Body of pancreas (tissue), 4 donors: Measurements from ENCODE around the gene MED10. TPM values are rescaled to one million over a fixed set of nuclear protein-coding genes. Genes with fewer than 3 reads are reported as not detected.

ENCODE experiments used
- ATAC-seq: fragments of 150-250 bp; one replicate; pipeline ENCODE4 v1.9.1; 2016
- DNase-seq, 4 donors: peaks; one replicate each; pipeline ENCODE4 v3.0.0-alpha.2; 2019
- H3K27ac ChIP-seq, 4 donors: fragments of 200-600 bp; sonication (generic); 1 replicate in 3 of 4; 2 replicates in 1 of 4; pipeline versions ENCODE4 v1.5.1 to v1.6.1; 2016 to 2019; ENCODE audit warnings: mild to moderate bottlenecking in 1 of 4, mixed read lengths in 1 of 4, moderate library complexity in 1 of 4
- H3K27me3 ChIP-seq, 2 donors: fragments of 200-600 bp; sonication (generic); one replicate each; pipeline ENCODE4 v1.6.0; 2016; ENCODE audit warnings: mild to moderate bottlenecking in 1 of 2
- H3K36me3 ChIP-seq, 2 donors: fragments of 200-600 bp; sonication (generic); replicated peaks in 1 of 2; 2 replicates each; pipeline ENCODE4 v1.5.1; 2016; ENCODE audit warnings: low read depth in 2 of 2; ENCODE audit not compliant: insufficient read depth in 1 of 2
- H3K4me1 ChIP-seq: fragments of 200-600 bp; sonication (generic); one replicate; pipeline ENCODE4 v1.6.0; 2016
- H3K4me3 ChIP-seq, 2 donors: fragments of 200-600 bp; sonication (generic); 1 replicate in 1 of 2; 2 replicates in 1 of 2; pipeline ENCODE4 v1.5.1; 2016 to 2019
- H3K9me3 ChIP-seq, 3 donors: fragments of 200-600 bp; sonication (generic); 1 replicate in 2 of 3; 2 replicates in 1 of 3; pipeline ENCODE4 v1.5.1; 2016
- POLR2A ChIP-seq, 3 donors: fragments of 450-650 bp; IDR thresholded peaks; one replicate each; pipeline ENCODE4 v1.6.1; 2016; ENCODE audit warnings: antibody characterized with exemption in 3 of 3, mild to moderate bottlenecking in 2 of 3
- WGBS, 2 donors: methylation state at CpG; one replicate each; pipeline ENCODE4 v1.1.5; 2017; 5-methylcytosine and 5-hydroxymethylcytosine counted together
- intact Hi-C: fragments of 100-400 bp; cut with DNase I; formaldehyde crosslinking; loops from one replicate; pipeline ENCODE4 v1.15.1; 2023
- total RNA-seq, 2 donors: library from RNA; depleted of rRNA; stranded (reverse); fragments of >200 nt; gene quantifications; one replicate each; pipeline ENCODE4 v1.1.0, GENCODE V29; 2016
- TF ChIP-seq, protein P1 (sequence below), 7 experiments: fragments of 450-650 bp in 4 of 7; fragments of 200-600 bp in 3 of 7; sonication (generic) in 3 of 7; IDR thresholded peaks; one replicate each; pipeline ENCODE4 v1.5.1; 2016 to 2019; ENCODE audit warnings: antibody characterized with exemption in 7 of 7

The MED10 gene
- total RNA-seq, 2 donors from 2014 or later: 9.6 to 15.5 TPM

DNA sequence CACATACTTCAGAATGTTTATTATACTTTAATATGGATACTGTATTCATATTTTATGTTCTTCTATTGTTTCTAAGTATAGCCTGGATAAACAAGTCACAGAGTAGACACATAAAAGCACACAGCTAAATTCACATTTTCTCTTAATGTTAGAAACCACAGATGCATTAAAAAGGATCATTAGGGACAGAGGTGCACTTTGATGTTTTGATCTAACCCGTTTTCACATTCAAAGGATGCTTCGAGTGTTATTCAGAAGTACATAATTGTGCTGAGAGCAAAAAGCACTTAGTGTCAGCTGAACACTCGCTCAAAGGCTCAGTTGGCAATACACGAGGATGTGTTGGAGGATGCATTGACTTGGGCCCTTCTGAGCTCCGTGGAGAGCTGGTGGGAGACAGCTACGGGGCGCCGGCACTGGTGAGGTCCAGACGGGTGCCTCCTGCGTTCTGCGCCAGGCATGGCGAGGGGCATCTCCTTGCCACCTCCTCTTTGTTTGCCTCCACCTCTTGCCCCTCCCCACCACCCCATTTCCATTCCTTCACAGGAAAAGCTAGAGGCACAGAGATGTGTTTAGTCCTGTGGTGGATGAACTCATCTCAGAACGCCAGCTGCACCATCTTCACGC is 35.5 kb downstream of the MED10 start:
- intact Hi-C loops: no loop called here
- no peaks in the 10 kb centered on the region for H3K4me1 ChIP-seq
- H3K27ac ChIP-seq: no peak overlapping the region
- no peak for DNase-seq
- no peaks in the 10 kb centered on the region for H3K9me3 ChIP-seq
- H3K27me3 ChIP-seq: no peaks in the 10 kb centered on the region
- WGBS, 2 donors: 79 to 83% methylated on average over 14 of the region's 14 CpGs
- H3K36me3 ChIP-seq: no peaks in the 10 kb centered on the region
- TF ChIP-seq POLR2A (IDR thresholded peaks at IDR 0.05): no peak
- TF ChIP-seq, protein P1, sequence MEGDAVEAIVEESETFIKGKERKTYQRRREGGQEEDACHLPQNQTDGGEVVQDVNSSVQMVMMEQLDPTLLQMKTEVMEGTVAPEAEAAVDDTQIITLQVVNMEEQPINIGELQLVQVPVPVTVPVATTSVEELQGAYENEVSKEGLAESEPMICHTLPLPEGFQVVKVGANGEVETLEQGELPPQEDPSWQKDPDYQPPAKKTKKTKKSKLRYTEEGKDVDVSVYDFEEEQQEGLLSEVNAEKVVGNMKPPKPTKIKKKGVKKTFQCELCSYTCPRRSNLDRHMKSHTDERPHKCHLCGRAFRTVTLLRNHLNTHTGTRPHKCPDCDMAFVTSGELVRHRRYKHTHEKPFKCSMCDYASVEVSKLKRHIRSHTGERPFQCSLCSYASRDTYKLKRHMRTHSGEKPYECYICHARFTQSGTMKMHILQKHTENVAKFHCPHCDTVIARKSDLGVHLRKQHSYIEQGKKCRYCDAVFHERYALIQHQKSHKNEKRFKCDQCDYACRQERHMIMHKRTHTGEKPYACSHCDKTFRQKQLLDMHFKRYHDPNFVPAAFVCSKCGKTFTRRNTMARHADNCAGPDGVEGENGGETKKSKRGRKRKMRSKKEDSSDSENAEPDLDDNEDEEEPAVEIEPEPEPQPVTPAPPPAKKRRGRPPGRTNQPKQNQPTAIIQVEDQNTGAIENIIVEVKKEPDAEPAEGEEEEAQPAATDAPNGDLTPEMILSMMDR (IDR thresholded peaks at IDR 0.05): no peak
- H3K4me3 ChIP-seq: no peak overlapping the region
- ATAC-seq: no peak

DNA sequence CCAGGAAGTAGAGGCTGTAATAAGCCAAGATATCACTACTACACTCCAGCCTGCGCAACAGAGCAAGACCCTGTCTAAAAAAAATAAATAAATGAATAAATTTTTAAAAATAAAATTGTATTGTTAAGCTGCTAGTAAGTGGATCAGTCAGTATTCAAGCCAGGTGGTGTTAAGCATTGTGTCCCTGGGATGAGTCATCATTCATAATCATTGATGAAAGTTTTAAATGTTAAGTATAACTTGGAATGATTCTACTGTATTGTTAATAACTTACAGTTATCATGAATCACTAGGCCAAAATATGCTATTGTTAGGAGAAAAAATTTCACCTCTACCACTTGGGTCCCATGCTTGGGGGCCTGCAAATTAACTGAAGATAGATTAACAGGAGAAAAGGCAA is 38.2 kb downstream of the MED10 start:
- ATAC-seq (no peak), DNase-seq (no peak)
- Histone ChIP-seq H3K4me1 (no peaks in the 10 kb centered on the region), H3K9me3 (no peaks in the 10 kb centered on the region), H3K27ac (no peak overlapping the region), H3K4me3 (no peak overlapping the region), H3K36me3 (no peaks in the 10 kb centered on the region), H3K27me3 (no peaks in the 10 kb centered on the region)
- no peak for TF ChIP-seq POLR2A (IDR thresholded peaks at IDR 0.05)
- TF ChIP-seq, protein P1 (IDR thresholded peaks at IDR 0.05): no peak
- intact Hi-C loops: no loop called here
- WGBS, 2 donors: 81 to 97% methylated on average over 1 of the region's 1 CpG

DNA sequence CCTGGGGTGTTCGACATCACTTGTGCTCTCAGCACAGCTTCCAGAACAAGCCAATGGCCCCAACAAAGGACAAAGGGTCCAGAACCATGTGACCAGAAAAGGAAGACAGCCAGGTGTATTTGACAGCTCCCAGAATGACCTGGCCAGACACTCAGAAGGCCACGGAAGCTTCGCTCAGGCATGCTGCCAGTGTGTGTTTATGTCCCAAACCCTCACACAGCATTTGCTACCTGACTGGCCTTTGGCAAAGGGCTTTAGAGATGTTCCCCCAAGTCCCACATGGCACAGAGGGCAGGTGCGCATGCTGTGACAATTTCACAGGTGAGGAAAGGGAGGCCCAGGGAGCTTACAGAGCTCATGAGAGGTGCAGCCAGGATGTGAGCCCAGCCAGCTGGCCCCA is 39.5 kb downstream of the MED10 start:
- 78 to 84% methylated on average over 4 of the region's 4 CpGs for WGBS, 2 donors
- Histone ChIP-seq H3K9me3 (no peaks in the 10 kb centered on the region), H3K4me3 (no peak overlapping the region), H3K36me3 (no peaks in the 10 kb centered on the region), H3K4me1 (no peaks in the 10 kb centered on the region), H3K27me3 (no peaks in the 10 kb centered on the region), H3K27ac (no peak overlapping the region)
- intact Hi-C loops: no loop called here
- DNase-seq (no peak), ATAC-seq (no peak)
- TF ChIP-seq, protein P1 (IDR thresholded peaks at IDR 0.05): no peak
- no peak for TF ChIP-seq POLR2A (IDR thresholded peaks at IDR 0.05)

DNA sequence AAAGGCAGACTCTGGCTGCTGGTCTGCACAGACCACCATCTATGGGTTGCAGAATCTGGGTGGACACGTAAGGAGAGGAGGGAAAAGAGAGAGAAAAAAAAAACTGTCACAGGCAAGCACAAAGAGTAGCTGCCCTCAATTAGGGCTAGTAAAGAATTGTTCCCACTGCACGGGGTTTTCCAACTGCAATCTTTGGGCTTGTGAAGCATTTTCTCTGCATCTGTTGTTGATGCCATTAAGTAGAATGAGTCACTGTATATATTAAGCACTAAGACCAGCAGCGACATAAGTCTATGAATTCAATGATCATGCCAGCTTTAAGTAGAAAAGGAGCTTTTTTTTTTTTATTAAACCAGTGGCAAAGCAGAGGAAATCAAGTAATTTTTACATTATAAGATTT is 40.2 kb downstream of the MED10 start:
- no peak for ATAC-seq
- WGBS, 2 donors: 88 to 90% methylated on average over 3 of the region's 3 CpGs
- Histone ChIP-seq H3K9me3 (no peaks in the 10 kb centered on the region), H3K4me1 (no peaks in the 10 kb centered on the region), H3K27me3 (no peaks in the 10 kb centered on the region), H3K27ac (no peak overlapping the region), H3K4me3 (no peak overlapping the region), H3K36me3 (no peaks in the 10 kb centered on the region)
- no peak for DNase-seq
- TF ChIP-seq POLR2A (IDR thresholded peaks at IDR 0.05): no peak
- TF ChIP-seq, protein P1 (IDR thresholded peaks at IDR 0.05): no peak
- intact Hi-C loops: no loop called here

DNA sequence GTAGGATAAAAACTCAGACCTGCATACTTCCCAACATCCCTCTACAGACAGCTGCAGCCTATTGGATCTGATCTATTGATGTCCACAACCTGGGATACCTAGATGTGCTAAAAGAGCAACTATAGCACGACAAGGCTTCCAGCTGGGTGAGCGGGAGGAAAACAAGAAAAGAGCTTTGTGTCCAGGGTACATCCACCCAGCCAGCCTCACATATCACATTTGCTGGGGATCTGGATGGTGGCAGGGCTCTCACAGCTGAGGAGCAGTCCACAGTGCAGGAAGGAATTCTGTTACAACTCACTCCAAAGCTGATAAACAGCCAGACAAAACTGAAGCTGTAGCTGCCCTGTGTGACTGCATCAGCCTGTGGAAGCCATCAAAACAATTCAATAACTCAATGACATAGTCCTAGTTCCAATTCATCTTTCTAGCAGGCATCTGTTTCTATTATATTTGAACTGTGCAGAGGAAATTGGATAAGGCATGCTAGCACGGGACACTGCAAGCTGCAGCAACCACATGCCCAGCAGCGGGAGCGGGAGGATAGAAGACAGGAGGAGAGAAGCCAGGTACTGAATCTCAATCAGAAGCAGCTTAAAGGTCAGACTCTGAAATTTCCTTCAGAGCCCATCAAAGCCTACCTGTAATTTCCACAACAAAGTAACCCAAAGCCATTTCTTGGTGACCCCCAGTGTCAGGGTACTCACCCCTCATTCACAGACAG is 45.0 kb downstream of the MED10 start:
- H3K36me3 ChIP-seq: no peaks in the 10 kb centered on the region
- no peak overlapping the region for H3K27ac ChIP-seq
- H3K4me1 ChIP-seq: no peaks in the 10 kb centered on the region
- intact Hi-C loops: no loop called here
- no peak for ATAC-seq
- no peaks in the 10 kb centered on the region for H3K9me3 ChIP-seq
- H3K27me3 ChIP-seq: no peaks in the 10 kb centered on the region
- WGBS, 2 donors: 83 to 88% methylated on average over 5 of the region's 5 CpGs
- DNase-seq: no peak
- TF ChIP-seq, protein P1 (IDR thresholded peaks at IDR 0.05): no peak
- TF ChIP-seq POLR2A (IDR thresholded peaks at IDR 0.05): no peak
- H3K4me3 ChIP-seq: no peak overlapping the region
